GM19043 (cell line): ENCODE measurements around the gene SLIT3.
A peak's percentile ranks its signal among the peaks of the same experiment; 100 is the strongest.

Source experiments
- ATAC-seq: cut with Tn5 transposase; IDR thresholded peaks from one replicate; pipeline ENCODE4 v1.9.1; 2021; ENCODE audit warnings: low read depth; ENCODE audit not compliant: unreplicated experiment

SLIT3 gene

DNA sequence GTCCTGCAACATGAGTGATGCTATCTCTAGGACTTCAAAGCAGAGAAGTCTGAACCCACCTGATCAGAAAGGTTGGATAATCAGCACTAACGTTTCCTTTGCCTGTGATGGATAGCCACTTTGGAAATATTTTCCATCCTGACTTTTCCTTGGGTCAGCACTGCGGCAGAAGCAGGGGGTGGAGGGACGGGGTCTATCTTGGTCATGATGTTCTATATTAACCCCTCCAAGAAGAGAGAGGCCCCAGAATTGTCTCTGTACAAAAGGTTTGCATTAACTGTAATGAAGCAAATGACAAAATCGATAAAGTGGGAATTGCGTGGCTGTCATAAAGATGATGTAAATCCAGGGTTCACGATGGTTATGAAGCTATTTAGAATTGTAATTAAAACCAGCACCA, 441.9 kb downstream of the SLIT3 start:
- no peak for ATAC-seq

- ATAC-seq, result no peak
Observed at GRCh38 chr5:168858371-168858770, 442.6 kb downstream of the SLIT3 start.

GRCh38 chr5:168853972-168854371, 447.0 kb downstream of the SLIT3 start:
- no peak for ATAC-seq

DNA sequence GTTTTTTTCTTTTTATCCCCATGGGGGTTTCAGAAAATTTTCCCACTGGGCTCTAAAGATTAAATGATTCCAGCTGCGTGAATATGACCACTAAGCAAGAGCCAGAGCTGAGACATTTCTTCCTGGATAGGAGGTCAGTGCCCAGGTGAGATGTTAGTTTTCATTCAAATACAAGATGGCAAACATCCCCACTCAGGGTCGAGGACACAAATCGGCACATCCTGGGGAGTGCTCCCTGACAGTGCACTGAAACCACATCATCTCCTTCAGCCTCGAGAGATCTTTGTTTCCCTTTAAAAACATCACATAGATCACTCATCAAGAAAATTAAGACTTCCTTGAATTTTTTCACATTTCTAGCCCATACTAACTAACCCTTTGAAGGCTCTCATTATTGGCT, 448.6 kb downstream of the SLIT3 start:
- no peak for ATAC-seq

DNA sequence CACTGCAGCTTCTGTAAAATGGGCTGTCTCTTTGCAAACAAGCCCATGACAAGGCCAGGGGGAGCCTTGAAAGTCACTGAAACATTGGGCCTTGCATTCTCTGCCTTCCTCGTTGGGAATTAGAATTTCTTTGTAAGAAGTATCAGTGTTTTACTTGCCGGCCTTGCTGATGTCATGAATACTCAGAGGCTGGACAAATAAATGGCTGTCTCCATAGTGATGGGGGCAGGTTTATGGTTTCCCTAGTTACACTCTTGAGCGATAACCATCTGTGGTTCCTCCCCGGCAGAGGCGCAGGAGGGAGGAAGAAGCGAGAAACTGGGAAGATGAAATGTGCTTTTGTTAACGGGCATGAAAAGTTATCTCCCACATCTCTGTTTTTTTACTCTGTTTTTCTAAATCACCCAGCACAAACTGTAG, 449.0 kb downstream of the SLIT3 start:
- ATAC-seq, result peak; percentile 79

DNA sequence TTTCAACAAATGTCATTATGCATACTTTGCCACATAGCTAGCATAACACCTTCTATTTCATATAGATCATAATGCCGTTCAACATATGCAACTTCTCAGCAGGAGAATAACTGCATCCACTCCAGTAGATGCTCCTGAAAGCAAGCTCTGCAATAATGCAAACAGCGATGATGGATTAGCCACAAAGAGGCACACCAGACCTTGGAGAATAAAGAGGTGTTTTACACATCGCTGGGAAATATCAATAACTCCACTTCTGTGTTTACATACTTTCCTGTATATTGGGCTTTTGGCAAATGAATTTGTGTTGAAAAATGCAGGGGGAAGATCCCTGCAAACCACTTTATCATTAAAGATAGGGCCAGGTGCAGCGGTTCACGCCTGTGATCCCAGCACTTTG, 450.3 kb downstream of the SLIT3 start:
- ATAC-seq, result no peak

DNA sequence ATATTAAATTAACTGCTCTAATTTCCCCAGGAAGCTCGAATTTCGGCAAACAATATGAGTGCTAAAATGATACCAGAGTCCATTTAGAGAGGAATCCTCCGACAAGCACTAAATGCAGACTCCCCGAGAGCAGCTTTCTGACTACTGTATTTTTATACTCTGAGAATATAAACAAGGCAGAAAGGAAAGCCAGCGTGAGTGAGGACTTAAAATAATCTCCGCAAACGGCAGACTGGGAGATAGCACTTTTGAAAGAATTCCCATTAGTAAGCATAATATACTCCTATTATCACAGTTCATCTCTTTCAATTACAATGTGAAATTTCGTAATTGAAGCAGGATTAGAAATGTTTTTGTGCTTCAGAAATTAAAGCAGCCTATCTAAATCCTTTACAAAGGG, 452.4 kb downstream of the SLIT3 start:
- ATAC-seq, result no peak

DNA sequence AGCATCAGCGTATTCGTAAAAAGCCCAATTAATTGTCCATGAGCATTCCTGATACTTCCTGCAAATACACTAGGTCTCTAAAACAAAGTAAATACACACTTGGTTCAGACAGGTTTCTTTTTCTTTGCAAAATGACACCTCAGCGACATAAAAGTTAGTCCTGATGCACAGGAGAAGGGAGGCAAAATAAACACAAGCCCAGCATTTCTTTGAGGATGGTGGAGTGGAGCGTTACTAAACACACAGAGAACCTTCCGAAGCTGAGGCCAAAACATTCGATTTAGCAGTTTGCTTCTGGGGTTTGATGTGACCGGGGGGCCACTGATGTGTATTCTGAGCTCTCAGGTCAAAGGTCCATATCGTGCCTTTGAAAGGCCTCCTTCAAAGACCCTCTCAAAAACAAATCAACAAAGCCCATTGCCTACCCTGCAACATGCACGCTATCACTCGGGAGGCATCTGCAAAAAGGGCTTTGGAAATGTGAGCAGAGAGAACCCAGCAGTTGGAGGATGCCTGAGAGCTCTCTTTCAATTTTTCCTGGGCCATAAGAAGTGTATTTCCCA, 453.3 kb downstream of the SLIT3 start:
- no peak for ATAC-seq

DNA sequence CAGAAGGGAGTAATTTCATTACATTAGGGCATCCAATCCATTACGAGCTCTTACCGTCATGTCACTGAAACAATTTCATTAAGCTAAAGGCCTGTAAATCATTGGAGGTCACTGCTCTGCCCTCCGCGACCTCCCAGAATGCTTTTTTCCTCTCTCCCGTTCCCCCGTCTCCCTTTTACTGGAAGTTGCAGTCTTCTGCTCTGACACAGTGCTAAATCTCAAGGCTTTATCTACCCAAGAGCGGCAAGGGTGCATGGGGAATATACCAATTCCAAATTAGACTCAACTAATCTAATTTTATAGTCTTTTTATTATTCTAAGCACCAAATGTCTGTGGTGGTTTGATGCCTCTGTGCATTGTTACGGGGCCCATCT, 456.0 kb downstream of the SLIT3 start:
- no peak for ATAC-seq

DNA sequence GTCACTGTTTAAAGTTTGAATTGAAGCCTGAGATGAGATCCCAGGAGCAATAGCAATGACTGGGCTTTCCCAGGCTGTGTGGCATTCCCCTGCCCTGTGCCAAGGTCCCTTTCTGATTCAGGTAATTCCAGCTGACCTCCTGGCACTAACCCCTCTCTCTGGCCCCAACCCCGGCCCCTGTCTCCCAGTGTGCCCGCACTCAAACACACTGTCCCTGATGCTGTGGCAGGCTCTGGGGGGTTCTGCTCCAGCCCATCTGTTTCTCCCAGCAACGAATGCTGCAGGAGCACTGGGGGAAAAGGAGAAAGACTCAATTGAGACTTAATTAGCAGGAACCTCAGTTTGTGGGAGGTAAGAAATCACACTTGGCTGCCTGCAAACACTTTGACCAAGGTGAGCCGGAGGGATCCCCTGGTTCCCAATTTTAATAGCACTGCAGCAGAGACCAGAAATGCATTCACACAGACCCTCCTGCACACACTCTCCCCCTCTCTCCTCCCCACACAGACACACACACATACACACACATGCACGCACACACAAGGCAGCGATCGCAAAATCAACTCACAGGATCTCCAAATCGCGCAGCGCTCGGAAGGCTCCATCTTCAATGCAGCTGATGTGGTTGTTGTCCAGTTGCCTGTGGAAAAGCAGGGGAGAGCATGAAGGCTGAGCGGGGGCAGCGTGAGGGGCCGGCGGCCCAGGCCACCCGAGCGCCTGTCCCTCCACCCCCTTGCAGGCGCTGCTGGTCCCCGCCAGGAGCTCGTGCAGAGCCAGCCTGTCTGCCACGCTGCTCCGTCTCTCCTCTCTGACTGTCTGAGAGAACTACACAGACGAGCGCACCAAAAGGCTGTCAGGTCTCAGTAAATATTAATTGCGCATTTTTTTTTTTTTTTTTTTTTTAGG, 456.7 kb downstream of the SLIT3 start:
- no peak for ATAC-seq

DNA sequence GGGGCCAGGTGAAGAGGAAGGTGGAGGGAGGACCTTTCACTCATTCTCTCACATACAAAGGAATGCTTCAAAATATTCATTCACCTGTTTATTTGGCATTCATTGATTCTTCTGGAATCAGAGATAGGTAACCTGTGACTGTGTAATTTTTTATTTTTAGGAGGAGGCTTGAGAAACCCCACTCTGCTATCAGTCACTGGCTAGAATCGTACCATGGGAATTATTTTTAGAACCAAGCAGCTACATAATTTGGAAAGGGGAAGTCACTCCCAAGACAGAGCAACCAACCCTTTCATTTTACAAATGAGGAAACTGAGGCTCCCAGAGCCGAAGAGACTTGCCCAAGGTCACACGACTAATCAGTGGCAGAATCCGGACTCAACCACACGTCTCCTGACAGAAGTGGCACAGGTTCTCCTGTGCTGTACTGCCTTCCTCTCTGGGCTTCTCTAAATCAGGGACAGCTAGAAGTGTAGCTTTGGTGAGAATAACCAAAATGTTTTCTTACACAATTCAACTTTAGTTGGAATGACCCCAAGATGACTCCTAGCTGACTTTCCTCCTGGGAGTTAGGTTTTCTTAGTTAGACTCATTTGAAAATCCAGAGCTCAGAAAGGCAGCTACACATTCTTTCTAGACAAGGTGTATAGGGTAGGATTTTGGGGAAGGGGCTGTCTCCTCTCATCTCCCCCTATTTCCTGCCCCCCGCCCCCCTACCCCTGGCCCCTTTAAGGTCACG, 457.5 kb downstream of the SLIT3 start:
- no peak for ATAC-seq

- ATAC-seq, result no peak
Observed at GRCh38 chr5:168842571-168843205, 458.3 kb downstream of the SLIT3 start.

GRCh38 chr5:168837852-168838251, 463.1 kb downstream of the SLIT3 start:
- no peak for ATAC-seq

DNA sequence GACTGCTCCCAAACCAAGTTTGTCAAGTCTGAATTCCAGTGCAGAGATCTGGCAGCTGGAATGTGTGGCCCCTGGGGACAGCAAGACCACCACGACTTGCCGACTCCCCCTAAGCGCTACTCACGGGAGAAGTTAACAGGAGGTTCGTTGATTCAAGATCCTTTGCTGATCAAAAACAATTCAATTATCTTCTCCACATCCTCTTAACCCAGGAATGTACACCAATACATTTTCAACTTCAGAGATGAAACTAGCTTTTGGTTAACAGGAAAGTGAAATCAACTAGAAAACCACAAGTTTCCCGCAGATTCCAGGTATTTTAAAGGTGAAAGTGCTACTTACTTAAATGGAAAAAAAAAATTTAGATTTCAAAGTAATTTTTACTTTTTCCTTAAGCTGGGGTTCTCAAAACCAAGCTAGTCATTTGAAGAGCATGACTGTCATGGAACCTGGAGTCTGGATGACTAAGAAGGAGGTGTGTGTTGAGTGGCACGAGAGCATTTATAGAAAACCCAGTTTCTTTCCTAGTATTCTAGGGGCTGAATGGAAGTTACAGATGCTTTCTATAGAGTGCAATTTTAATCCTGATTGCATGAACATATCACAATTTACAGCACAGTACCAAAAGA, 464.2 kb downstream of the SLIT3 start:
- ATAC-seq, result no peak

DNA sequence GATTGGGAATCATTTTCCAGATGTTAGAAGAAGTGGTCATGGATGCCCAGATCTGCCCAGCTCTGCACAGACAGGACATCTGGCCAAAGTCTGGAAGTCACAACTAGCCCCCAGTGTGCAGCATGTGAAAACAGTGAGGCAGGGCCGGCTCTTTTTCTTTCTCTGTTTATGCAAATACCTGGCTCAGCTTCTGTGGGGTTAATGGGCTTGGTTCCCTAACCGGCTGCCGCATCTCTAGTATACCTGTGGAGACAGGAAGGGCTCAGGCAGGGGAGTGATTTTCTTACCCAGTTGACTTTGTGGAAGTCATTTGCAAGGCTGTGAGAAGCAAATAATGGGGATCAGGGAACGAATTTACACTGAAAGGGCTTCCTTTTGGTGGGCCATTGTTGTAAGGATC, 467.0 kb downstream of the SLIT3 start:
- no peak for ATAC-seq

DNA sequence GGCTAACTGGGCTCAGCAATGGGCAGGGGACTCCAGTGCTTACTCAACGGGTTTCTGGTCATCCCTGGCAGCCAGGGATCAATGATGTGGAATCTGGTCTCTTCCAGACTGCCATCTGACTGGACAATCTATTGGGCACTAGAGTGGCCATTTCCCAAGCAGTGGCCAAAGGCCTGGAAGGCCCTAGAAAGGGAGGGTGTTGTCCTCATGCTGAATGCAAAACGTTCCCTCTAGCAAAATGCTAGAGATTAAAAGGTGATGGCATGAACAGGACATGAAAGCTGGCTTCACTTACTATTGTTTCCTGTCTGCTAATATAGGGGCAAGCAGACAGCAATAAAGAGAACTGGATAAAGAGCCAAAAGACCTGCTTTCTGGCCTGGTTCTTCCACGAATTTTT, 467.6 kb downstream of the SLIT3 start:
- ATAC-seq, result no peak

- ATAC-seq, result no peak
Observed at GRCh38 chr5:168832308-168832707, 468.6 kb downstream of the SLIT3 start.

GRCh38 chr5:168831383-168831782, 469.6 kb downstream of the SLIT3 start:
- ATAC-seq, result no peak

DNA sequence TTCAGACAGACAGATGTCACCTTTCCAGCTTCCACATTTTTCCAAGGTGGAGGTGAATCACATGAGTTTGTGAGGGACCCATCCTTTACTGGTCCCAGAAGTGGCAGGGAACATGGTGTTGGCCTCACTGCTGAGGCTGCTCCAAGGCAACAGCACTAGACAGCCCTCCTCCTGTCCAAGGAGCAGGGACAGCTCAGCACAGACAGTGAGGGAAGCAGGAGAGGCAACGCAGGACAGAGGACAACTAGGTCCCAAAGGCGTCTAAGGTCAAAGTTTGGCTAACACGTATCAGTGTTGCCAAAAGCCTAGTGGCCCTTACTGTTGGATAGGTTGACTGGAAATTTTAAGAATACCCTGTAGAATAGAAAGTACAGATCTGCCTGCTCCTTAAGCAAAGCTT, 470.1 kb downstream of the SLIT3 start:
- ATAC-seq, result no peak

DNA sequence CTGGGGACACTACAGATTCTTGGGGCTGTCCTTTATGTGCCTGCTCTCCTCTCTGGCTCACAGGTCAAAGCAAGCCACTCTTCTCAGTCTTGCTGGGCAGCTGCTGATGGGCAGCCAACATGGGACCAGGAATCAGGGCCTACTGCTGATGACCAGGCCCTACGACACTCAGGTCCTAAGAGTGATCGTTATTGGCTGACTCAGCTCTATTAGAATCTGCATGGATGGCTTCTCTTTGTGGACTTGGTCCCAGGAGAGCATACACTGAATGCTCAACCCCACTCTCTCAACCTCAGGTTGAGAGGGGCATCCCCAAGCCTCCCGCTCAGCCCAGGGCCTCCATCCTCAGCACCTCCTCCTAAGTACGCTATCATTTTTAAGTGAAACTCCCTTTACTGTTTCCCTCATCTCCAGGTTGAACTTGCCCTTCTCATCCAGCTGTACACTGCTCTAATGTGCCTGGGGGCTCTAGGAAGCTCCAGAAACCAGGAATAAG, 471.0 kb downstream of the SLIT3 start:
- no peak for ATAC-seq

DNA sequence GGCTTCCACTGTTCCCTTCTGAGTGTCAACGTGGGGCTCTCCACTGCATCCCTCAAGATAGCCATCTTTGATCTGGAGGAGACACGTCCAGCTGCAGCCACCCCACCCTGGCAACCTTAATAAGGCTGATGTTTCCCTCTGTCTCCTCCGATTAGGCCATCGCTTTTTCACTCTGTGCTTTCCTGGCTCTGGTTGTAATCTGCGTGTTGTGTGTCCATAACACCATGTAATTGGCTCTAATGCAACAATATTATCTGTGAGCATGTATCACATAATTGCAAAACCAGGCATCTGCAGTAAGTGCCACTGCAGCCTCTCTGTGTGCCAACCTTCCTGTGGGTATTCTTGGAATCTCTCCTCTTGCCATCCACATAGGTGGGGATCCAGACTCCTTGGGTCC, 471.9 kb downstream of the SLIT3 start:
- ATAC-seq, result no peak
